ENCODE data around the gene GOLGA1. TPM values are rescaled to one million over a fixed set of nuclear protein-coding genes. Genes with fewer than 3 reads are reported as not detected.

GOLGA1 gene
- total and polyA plus RNA-seq, 10 of the 15 experiments (the other 5 are each of a cell fraction or from before 2014, with no cell fraction given) = 2.9 to 14.1 (median 8.1) TPM

- TF ChIP-seq TCF7 (IDR thresholded peaks at IDR 0.05; ENCODE audit: borderline replicate concordance) (peak; percentile 53; the same call in 1 of the 2 replicates), SMARCA5 (IDR thresholded peaks at IDR 0.05) (no peak), MYC (IDR thresholded peaks at IDR 0.05; ENCODE audit: insufficient read depth, insufficient read length, insufficient replicate concordance, low read length, severe bottlenecking) (no peak), POLR2AphosphoS5 (IDR thresholded peaks at IDR 0.05; ENCODE audit: low read length) (0 out of 2 replicates have a peak, but pooled peaks have one; percentile 15), JUNB (IDR thresholded peaks at IDR 0.05) (no peak), PML (IDR thresholded peaks at IDR 0.05; ENCODE audit: low read length) (no peak; the same call in 1 of the 2 replicates), ATF2 (IDR thresholded peaks at IDR 0.05; ENCODE audit: low read length) (no peak), SMAD5 (IDR thresholded peaks at IDR 0.05; ENCODE audit: low read depth) (no peak)
These were observed 1.0 kb upstream of the GOLGA1 start (continued) for GRCh38 chr9:124941679-124942561.

GRCh38 chr9:124940521-124940893 lies 376 bp downstream of the GOLGA1 start:
- SMC1A ChIA-PET (ENCODE audit: uncharacterized antibody, unreplicated experiment) = interaction anchor here (1.3 to 1.8 kb wide), 2 partner anchors 68 to 202 kb away, joined by 3 to 9 read pairs; partner anchors contain the start of gene SCAI
- TF ChIP-seq MTA3 (IDR thresholded peaks at IDR 0.05; ENCODE audit: borderline replicate concordance, low read length) (no peak), STAT1 (conservative IDR thresholded peaks at IDR 0.05) (no peak), SRF (IDR thresholded peaks at IDR 0.05; ENCODE audit: low read depth in 2 of 2, low read length in 2 of 2) (no peak), LARP7 (IDR thresholded peaks at IDR 0.05) (no peak), MEF2B (IDR thresholded peaks at IDR 0.05; ENCODE audit: partially characterized antibody, poor library complexity, severe bottlenecking) (peak; percentile 73), ZNF217 (IDR thresholded peaks at IDR 0.05) (no peak), CREM (IDR thresholded peaks at IDR 0.05; ENCODE audit: low read depth) (no peak), IRF4 (IDR thresholded peaks at IDR 0.05; ENCODE audit: low read depth, low read length) (0 out of 2 replicates have a peak, but pooled peaks have one; percentile 14), ZNF592 (IDR thresholded peaks at IDR 0.05) (no peak)

More at GRCh38 chr9:124940521-124940893, 376 bp downstream of the GOLGA1 start:
- ChIA-PET CTCF (interaction anchor here (0.8 to 1.5 kb wide), 2 partner anchors 78 to 87 kb away, joined by 3 to 5 read pairs; partner anchors contain the start of gene WDR38), POLR2A (interaction anchor here (1.0 to 2.6 kb wide), 3 partner anchors 71 to 170 kb away, joined by 3 to 8 read pairs (median 3); partner anchors contain the start of genes ARPC5L, NR6A1 and RPL35), RAD21 (ENCODE audit: unreplicated experiment) (interaction anchor here (1.7 kb wide), 1 partner anchor 63 kb away, joined by 4 read pairs; no protein-coding TSS in a partner anchor)
- peak overlapping the region; percentile 84 for H3K4me2 ChIP-seq (ENCODE audit: control insufficient read depth, insufficient read depth)
- no peaks in the 10 kb centered on the region for H3K27me3 ChIP-seq (replicated peaks in 1 of 2; ENCODE audit: control insufficient read depth in 2 of 2, insufficient read depth in 2 of 2, low read length in 1 of 2)
- peak overlapping the region; percentile 76 for H2AFZ ChIP-seq (ENCODE audit: control insufficient read depth, low read depth, low read length)
- intact Hi-C loops (cut with micrococcal nuclease; ENCODE audit: unreplicated experiment) (loop anchor here (2.0 kb wide), 1 partner anchor 70 kb away; no protein-coding TSS in a partner anchor), in situ Hi-C loops (cut with MboI) (no loop called here)
- no TSS peak for BruUV-seq (replicated peaks)
- DNase-seq (ENCODE audit: low read depth, low spot score) (no peak), ATAC-seq (peak; percentile 63), FAIRE-seq (no peak)
- H3K9me3 ChIP-seq (replicated peaks; ENCODE audit: control insufficient read depth, insufficient read depth, low read length) = no peaks in the 10 kb centered on the region
- peaks cover 0 to 4% of the 10 kb centered on the region in 2 experiments; a peak in 1 of 4 replicates for H3K36me3 ChIP-seq (ENCODE audit: control insufficient read depth in 2 of 2, insufficient read depth in 2 of 2, low read length in 1 of 2)
- 2% methylated on average over 17 of the region's 17 CpGs for WGBS (ENCODE audit: insufficient coverage, insufficient replicate concordance, low lambda C conversion rate, missing lambda C conversion rate)
- no peaks in the 10 kb centered on the region for H4K20me1 ChIP-seq (ENCODE audit: control insufficient read depth, insufficient read depth)
- H3K9ac ChIP-seq (ENCODE audit: control insufficient read depth, insufficient read depth, low read length) = peak overlapping the region; percentile 76
- H3K79me2 ChIP-seq (ENCODE audit: control insufficient read depth, insufficient read depth, low read length) = peaks cover 15% of the 10 kb centered on the region
- peak overlapping the region; percentile 86 for H3K4me3 ChIP-seq
- no peaks in the 10 kb centered on the region for H3K4me1 ChIP-seq (ENCODE audit: control insufficient read depth, insufficient read depth, low read length)
- H3K27ac ChIP-seq (ENCODE audit: control insufficient read depth, insufficient read depth) = peak overlapping the region; percentile 88
